ENCODE results near the gene CRYBG3. TPM values are rescaled to one million over a fixed set of nuclear protein-coding genes. Genes with fewer than 3 reads are reported as not detected.

Gene CRYBG3
- total RNA-seq, 4 donors from 2014 or later: 18.7 to 23.5 (median 21.1) TPM

DNA sequence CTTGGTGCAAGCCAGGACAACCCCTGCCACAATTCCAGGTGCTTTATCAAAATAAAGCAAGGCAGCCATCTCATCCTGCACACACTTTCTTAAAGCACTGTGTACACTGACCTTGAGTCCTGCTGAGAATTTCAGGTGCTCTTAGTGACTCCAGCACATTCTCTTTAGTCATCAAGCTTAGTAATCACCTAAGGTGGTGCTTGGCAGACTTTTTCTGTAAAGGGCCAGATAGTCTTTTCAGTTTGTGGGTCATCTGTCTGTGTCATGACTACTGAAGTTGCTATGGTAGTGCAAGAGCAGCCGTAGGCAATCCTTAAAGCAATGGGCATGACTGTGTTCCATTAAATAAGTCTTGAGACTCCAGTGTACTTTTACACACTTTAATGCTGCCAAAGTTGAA lies 114.0 kb downstream of the CRYBG3 start:
- no CpG with 5 or more reads among the region's 1 CpG for WGBS
- H3K36me3 ChIP-seq: peaks cover 10 to 71% (median 52%) of the 10 kb centered on the region in 4 donors

GRCh38 chr3:97937205-97937604 lies 115.4 kb downstream of the CRYBG3 start:
- 94% methylated on average over 2 of the region's 2 CpGs for WGBS
- TF ChIP-seq POLR2A (IDR thresholded peaks at IDR 0.05; ENCODE audit: low read depth) (no peak), EP300 (IDR thresholded peaks at IDR 0.05) (no peak), POLR2AphosphoS5 (IDR thresholded peaks at IDR 0.05) (no peak)
- TF ChIP-seq, protein P1, sequence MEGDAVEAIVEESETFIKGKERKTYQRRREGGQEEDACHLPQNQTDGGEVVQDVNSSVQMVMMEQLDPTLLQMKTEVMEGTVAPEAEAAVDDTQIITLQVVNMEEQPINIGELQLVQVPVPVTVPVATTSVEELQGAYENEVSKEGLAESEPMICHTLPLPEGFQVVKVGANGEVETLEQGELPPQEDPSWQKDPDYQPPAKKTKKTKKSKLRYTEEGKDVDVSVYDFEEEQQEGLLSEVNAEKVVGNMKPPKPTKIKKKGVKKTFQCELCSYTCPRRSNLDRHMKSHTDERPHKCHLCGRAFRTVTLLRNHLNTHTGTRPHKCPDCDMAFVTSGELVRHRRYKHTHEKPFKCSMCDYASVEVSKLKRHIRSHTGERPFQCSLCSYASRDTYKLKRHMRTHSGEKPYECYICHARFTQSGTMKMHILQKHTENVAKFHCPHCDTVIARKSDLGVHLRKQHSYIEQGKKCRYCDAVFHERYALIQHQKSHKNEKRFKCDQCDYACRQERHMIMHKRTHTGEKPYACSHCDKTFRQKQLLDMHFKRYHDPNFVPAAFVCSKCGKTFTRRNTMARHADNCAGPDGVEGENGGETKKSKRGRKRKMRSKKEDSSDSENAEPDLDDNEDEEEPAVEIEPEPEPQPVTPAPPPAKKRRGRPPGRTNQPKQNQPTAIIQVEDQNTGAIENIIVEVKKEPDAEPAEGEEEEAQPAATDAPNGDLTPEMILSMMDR (IDR thresholded peaks at IDR 0.05): no peak
- Histone ChIP-seq H3K27me3 (no peaks in the 10 kb centered on the region), H3K36me3 (peaks cover 10 to 84% (median 59%) of the 10 kb centered on the region in 4 donors), H3K9me3 (no peaks in the 10 kb centered on the region), H3K27ac (replicated peaks in 1 of 4) (no peak overlapping the region), H3K4me1 (no peaks in the 10 kb centered on the region), H3K4me3 (no peak overlapping the region)
- intact Hi-C loops (cut with DNase I): no loop called here
- DNase-seq (ENCODE audit: extremely low spot score): no peak

More for the DNA sequence above, 114.0 kb downstream of the CRYBG3 start:
- no peak overlapping the region for H3K27ac ChIP-seq (replicated peaks in 1 of 4)
- no peak for DNase-seq (ENCODE audit: extremely low spot score)
- H3K4me1 ChIP-seq: no peaks in the 10 kb centered on the region
- intact Hi-C loops (cut with DNase I): no loop called here
- H3K27me3 ChIP-seq: no peaks in the 10 kb centered on the region
- H3K9me3 ChIP-seq: no peaks in the 10 kb centered on the region
- H3K4me3 ChIP-seq: no peak overlapping the region
- no peak for TF ChIP-seq POLR2A (IDR thresholded peaks at IDR 0.05; ENCODE audit: low read depth)
- TF ChIP-seq, protein P1 (IDR thresholded peaks at IDR 0.05): no peak
- TF ChIP-seq EP300 (IDR thresholded peaks at IDR 0.05): no peak
- no peak for TF ChIP-seq POLR2AphosphoS5 (IDR thresholded peaks at IDR 0.05)

GRCh38 chr3:97938444-97938843 lies 116.6 kb downstream of the CRYBG3 start:
- peaks cover 22 to 91% (median 67%) of the 10 kb centered on the region in 4 donors for H3K36me3 ChIP-seq
- no peaks in the 10 kb centered on the region for H3K27me3 ChIP-seq
- no peak overlapping the region for H3K27ac ChIP-seq (replicated peaks in 1 of 4)
- WGBS: 90% methylated on average over 1 of the region's 1 CpG
- no peak for TF ChIP-seq POLR2AphosphoS5 (IDR thresholded peaks at IDR 0.05)
- TF ChIP-seq POLR2A (IDR thresholded peaks at IDR 0.05; ENCODE audit: low read depth): no peak
- TF ChIP-seq, protein P1 (IDR thresholded peaks at IDR 0.05): no peak
- TF ChIP-seq EP300 (IDR thresholded peaks at IDR 0.05): no peak
- no peak for DNase-seq (ENCODE audit: extremely low spot score)
- H3K4me3 ChIP-seq: no peak overlapping the region
- H3K4me1 ChIP-seq: no peaks in the 10 kb centered on the region
- no peaks in the 10 kb centered on the region for H3K9me3 ChIP-seq
- intact Hi-C loops (cut with DNase I): no loop called here

GRCh38 chr3:97939401-97939800 lies 117.6 kb downstream of the CRYBG3 start:
- intact Hi-C loops (cut with DNase I): no loop called here
- no peak overlapping the region for H3K27ac ChIP-seq (replicated peaks in 1 of 4)
- TF ChIP-seq POLR2A (IDR thresholded peaks at IDR 0.05; ENCODE audit: low read depth) (no peak), EP300 (IDR thresholded peaks at IDR 0.05) (no peak), POLR2AphosphoS5 (IDR thresholded peaks at IDR 0.05) (no peak)
- TF ChIP-seq, protein P1 (IDR thresholded peaks at IDR 0.05): no peak
- no peak overlapping the region for H3K4me3 ChIP-seq
- no peaks in the 10 kb centered on the region for H3K27me3 ChIP-seq
- DNase-seq (ENCODE audit: extremely low spot score): no peak
- 96% methylated on average over 2 of the region's 2 CpGs for WGBS
- no peaks in the 10 kb centered on the region for H3K9me3 ChIP-seq
- H3K4me1 ChIP-seq: no peaks in the 10 kb centered on the region
- H3K36me3 ChIP-seq: peaks cover 23 to 91% (median 66%) of the 10 kb centered on the region in 4 donors

- Histone ChIP-seq H3K4me1 (no peaks in the 10 kb centered on the region), H3K4me3 (no peak overlapping the region), H3K9me3 (no peaks in the 10 kb centered on the region), H3K27ac (replicated peaks in 1 of 4) (no peak overlapping the region), H3K36me3 (peaks cover 23 to 91% (median 69%) of the 10 kb centered on the region in 4 donors), H3K27me3 (no peaks in the 10 kb centered on the region)
- WGBS: 85% methylated on average over 1 of the region's 1 CpG
- intact Hi-C loops (cut with DNase I): no loop called here
- no peak for TF ChIP-seq POLR2AphosphoS5 (IDR thresholded peaks at IDR 0.05)
- TF ChIP-seq, protein P1 (IDR thresholded peaks at IDR 0.05): no peak
- TF ChIP-seq EP300 (IDR thresholded peaks at IDR 0.05): no peak
- TF ChIP-seq POLR2A (IDR thresholded peaks at IDR 0.05; ENCODE audit: low read depth): no peak
- no peak for DNase-seq (ENCODE audit: extremely low spot score)
Measured at GRCh38 chr3:97940034-97940433, 118.2 kb downstream of the CRYBG3 start.
